ENCODE measurements around the gene NGEF. TPM values are rescaled to one million over a fixed set of nuclear protein-coding genes. Genes with fewer than 3 reads are reported as not detected.

Gene NGEF
- total RNA-seq, 1 experiment from 2014 or later: 1.9 TPM

DNA sequence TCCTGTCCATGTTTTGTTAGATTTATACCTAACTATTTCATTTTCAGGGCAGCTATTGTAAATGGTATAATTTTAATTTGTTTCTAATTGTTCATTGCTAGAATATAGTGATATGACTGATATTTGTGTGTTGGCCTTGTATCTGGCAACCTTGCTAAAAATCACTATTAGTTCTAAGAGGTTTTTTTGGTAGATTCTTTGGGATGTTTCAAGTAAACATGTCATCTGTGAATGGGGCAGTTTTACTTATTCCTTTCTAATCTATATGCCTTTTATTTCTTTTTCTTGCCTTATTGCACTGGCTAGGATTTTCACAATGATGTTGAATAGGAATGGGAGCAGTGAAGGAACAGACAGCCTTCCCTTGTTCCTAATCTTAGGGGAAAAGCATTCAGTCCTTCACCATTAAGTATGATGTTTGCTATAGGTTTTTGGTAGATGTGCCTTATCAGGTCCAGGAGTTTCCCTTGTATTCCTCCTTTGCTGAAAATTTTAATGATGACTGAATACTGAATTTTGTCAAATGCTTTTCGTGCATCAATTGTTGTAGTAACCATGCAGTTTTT, 101.3 kb downstream of the NGEF start:
- Histone ChIP-seq H3K23ac (ENCODE audit: insufficient read length, low read depth, low read length) (no peak overlapping the region), H2AFZ (ENCODE audit: low read length) (no peak overlapping the region), H3T11ph (ENCODE audit: low read length) (no peak overlapping the region), H4K5ac (ENCODE audit: insufficient read length, low read depth, low read length) (no peak overlapping the region), H3K27me3 (ENCODE audit: insufficient read depth, low read length) (no peaks in the 10 kb centered on the region), H4K8ac (replicated peaks; ENCODE audit: insufficient read length, low read depth, low read length) (no peak overlapping the region), H2BK120ac (ENCODE audit: low read depth, low read length, poor library complexity, severe bottlenecking) (no peak overlapping the region), H3K27ac (ENCODE audit: insufficient read length, low read depth, low read length) (no peak overlapping the region), H3K79me1 (ENCODE audit: insufficient read depth, low read depth, low read length, poor library complexity, severe bottlenecking) (no peaks in the 10 kb centered on the region), H4K91ac (ENCODE audit: insufficient read length, low read depth, low read length) (no peak overlapping the region), H2BK12ac (ENCODE audit: insufficient read length, low read depth, low read length) (no peak overlapping the region), H2AK5ac (ENCODE audit: insufficient read length, low read length) (no peak overlapping the region), H3K9ac (ENCODE audit: extremely low read depth, insufficient read length, low read length) (no peak overlapping the region), H3K18ac (ENCODE audit: insufficient read length, low read depth, low read length) (no peak overlapping the region), H3K4me1 (ENCODE audit: insufficient read depth, low read length) (no peaks in the 10 kb centered on the region), H3K4ac (ENCODE audit: low read depth, low read length) (no peak overlapping the region), H3K79me2 (ENCODE audit: insufficient read depth, low read length) (no peaks in the 10 kb centered on the region), H3K4me2 (ENCODE audit: insufficient read depth, insufficient read length, low read length) (no peak overlapping the region), H2BK5ac (ENCODE audit: insufficient read length, low read length) (no peak overlapping the region), H2BK20ac (ENCODE audit: low read depth, low read length, poor library complexity, severe bottlenecking) (no peak overlapping the region), H3K23me2 (ENCODE audit: insufficient read length, low read depth, low read length, poor library complexity, severe bottlenecking) (no peaks in the 10 kb centered on the region), H3K14ac (ENCODE audit: insufficient read depth, low read length) (no peak overlapping the region), H3K9me3 (ENCODE audit: control insufficient read depth, low read depth, low read length) (no peaks in the 10 kb centered on the region), H2BK15ac (ENCODE audit: low read depth, low read length) (no peak overlapping the region), H4K20me1 (ENCODE audit: control insufficient read depth, insufficient read depth, insufficient read length) (no peaks in the 10 kb centered on the region), H3K56ac (ENCODE audit: insufficient read length, low read depth, low read length) (no peak overlapping the region)
- Mint-ChIP-seq H3K27me3 (ENCODE audit: low read depth) (peaks cover 27% of the 10 kb centered on the region), H3K27ac (no peak overlapping the region), H3K4me1 (peaks cover 3% of the 10 kb centered on the region in 2 experiments; a peak in 2 of 4 replicates), H3K36me3 (ENCODE audit: insufficient read depth in 1 of 3, low read depth in 3 of 3) (peaks cover 12 to 15% (median 14%) of the 10 kb centered on the region in 3 experiments; a peak in 5 of 7 replicates), H3K4me3 (no peak overlapping the region), H3K9me3 (peaks cover 32% of the 10 kb centered on the region in 2 experiments)
- DNase-seq: no peak
- no CpG with 5 or more reads among the region's 1 CpG for WGBS (ENCODE audit: extremely low coverage, insufficient read length, low lambda C conversion rate)
- TF ChIP-seq, protein P1, sequence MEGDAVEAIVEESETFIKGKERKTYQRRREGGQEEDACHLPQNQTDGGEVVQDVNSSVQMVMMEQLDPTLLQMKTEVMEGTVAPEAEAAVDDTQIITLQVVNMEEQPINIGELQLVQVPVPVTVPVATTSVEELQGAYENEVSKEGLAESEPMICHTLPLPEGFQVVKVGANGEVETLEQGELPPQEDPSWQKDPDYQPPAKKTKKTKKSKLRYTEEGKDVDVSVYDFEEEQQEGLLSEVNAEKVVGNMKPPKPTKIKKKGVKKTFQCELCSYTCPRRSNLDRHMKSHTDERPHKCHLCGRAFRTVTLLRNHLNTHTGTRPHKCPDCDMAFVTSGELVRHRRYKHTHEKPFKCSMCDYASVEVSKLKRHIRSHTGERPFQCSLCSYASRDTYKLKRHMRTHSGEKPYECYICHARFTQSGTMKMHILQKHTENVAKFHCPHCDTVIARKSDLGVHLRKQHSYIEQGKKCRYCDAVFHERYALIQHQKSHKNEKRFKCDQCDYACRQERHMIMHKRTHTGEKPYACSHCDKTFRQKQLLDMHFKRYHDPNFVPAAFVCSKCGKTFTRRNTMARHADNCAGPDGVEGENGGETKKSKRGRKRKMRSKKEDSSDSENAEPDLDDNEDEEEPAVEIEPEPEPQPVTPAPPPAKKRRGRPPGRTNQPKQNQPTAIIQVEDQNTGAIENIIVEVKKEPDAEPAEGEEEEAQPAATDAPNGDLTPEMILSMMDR (conservative IDR thresholded peaks at IDR 0.05): no peak

Data from H9 (cell line).